ENCODE results near the gene MN1.

MN1 gene

DNA sequence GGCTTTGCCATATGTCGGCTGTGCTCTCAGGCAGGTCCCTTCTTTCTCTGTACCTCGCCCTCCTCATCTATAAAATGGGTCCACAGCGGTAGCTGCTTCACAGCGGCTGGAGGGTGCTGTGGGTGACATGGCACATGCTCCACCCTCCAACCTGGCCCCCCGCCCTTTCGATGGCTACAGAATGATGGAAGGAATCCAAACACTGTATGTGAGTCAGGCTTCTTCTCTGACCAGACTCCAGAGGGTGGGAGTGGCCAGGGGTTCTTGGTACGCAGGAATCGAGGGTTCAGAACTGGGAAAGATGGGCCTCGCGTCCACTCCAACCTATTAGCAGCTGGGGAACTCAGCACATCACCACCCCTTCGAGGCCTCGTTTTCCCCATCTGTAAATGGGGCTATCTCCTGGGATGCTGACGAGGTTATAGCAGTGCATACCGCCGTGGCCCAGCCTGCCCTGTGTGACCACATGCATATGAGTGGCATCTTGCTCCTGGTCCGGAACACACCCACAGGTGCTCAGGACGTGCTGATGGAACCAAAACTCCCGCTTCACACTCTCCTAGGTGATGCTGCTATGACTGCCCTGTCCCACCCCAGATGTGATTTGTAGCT lies 26.4 kb downstream of the MN1 start:
- Histone ChIP-seq H3K4me2 (ENCODE audit: low read depth, low read length, poor library complexity, severe bottlenecking) (no peak overlapping the region), H3F3A (ENCODE audit: insufficient read depth) (no peaks in the 10 kb centered on the region), H3K9ac (ENCODE audit: low read length) (no peak overlapping the region)

GRCh38 chr22:27774200-27774599 lies 27.4 kb downstream of the MN1 start:
- Histone ChIP-seq H3K9me2 (replicated peaks; ENCODE audit: insufficient read depth, low read length) (no peaks in the 10 kb centered on the region), H3K27me3 (ENCODE audit: low read length) (no peaks in the 10 kb centered on the region), H3F3A (ENCODE audit: insufficient read depth) (no peaks in the 10 kb centered on the region), H4K20me1 (ENCODE audit: low read depth, low read length) (no peaks in the 10 kb centered on the region), H3K4me3 (ENCODE audit: insufficient read depth, low read length, poor library complexity, severe bottlenecking) (no peak overlapping the region), H3K9me3 (ENCODE audit: insufficient read depth, low read length) (no peaks in the 10 kb centered on the region), H2AFZ (ENCODE audit: low read depth, low read length, severe bottlenecking) (no peak overlapping the region), H3K27ac (ENCODE audit: low read depth, low read length) (no peak overlapping the region), H3K79me2 (ENCODE audit: insufficient read depth, low read length) (no peaks in the 10 kb centered on the region), H3K4me2 (ENCODE audit: low read depth, low read length, poor library complexity, severe bottlenecking) (no peak overlapping the region), H3K9ac (ENCODE audit: low read length) (no peak overlapping the region), H3K36me3 (ENCODE audit: low read length) (no peaks in the 10 kb centered on the region)
- no peak for TF ChIP-seq EZH2phosphoT487 (conservative IDR thresholded peaks at IDR 0.05; ENCODE audit: low read length)
- TF ChIP-seq, protein P1, sequence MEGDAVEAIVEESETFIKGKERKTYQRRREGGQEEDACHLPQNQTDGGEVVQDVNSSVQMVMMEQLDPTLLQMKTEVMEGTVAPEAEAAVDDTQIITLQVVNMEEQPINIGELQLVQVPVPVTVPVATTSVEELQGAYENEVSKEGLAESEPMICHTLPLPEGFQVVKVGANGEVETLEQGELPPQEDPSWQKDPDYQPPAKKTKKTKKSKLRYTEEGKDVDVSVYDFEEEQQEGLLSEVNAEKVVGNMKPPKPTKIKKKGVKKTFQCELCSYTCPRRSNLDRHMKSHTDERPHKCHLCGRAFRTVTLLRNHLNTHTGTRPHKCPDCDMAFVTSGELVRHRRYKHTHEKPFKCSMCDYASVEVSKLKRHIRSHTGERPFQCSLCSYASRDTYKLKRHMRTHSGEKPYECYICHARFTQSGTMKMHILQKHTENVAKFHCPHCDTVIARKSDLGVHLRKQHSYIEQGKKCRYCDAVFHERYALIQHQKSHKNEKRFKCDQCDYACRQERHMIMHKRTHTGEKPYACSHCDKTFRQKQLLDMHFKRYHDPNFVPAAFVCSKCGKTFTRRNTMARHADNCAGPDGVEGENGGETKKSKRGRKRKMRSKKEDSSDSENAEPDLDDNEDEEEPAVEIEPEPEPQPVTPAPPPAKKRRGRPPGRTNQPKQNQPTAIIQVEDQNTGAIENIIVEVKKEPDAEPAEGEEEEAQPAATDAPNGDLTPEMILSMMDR (IDR thresholded peaks at IDR 0.05; ENCODE audit: insufficient read depth, low read length, poor library complexity, severe bottlenecking): no peak

More for the DNA sequence above, 26.4 kb downstream of the MN1 start:
- no peaks in the 10 kb centered on the region for H3K9me2 ChIP-seq (replicated peaks; ENCODE audit: insufficient read depth, low read length)
- no peaks in the 10 kb centered on the region for H3K36me3 ChIP-seq (ENCODE audit: low read length)
- no peaks in the 10 kb centered on the region for H3K79me2 ChIP-seq (ENCODE audit: insufficient read depth, low read length)
- H4K20me1 ChIP-seq (ENCODE audit: low read depth, low read length): no peaks in the 10 kb centered on the region
- no peaks in the 10 kb centered on the region for H3K27me3 ChIP-seq (ENCODE audit: low read length)
- no peak overlapping the region for H3K27ac ChIP-seq (ENCODE audit: low read depth, low read length)
- no peak overlapping the region for H2AFZ ChIP-seq (ENCODE audit: low read depth, low read length, severe bottlenecking)
- TF ChIP-seq, protein P1 (IDR thresholded peaks at IDR 0.05; ENCODE audit: insufficient read depth, low read length, poor library complexity, severe bottlenecking): no peak
- no peak for TF ChIP-seq EZH2phosphoT487 (conservative IDR thresholded peaks at IDR 0.05; ENCODE audit: low read length)
- H3K4me3 ChIP-seq (ENCODE audit: insufficient read depth, low read length, poor library complexity, severe bottlenecking): no peak overlapping the region
- H3K9me3 ChIP-seq (ENCODE audit: insufficient read depth, low read length): no peaks in the 10 kb centered on the region

DNA sequence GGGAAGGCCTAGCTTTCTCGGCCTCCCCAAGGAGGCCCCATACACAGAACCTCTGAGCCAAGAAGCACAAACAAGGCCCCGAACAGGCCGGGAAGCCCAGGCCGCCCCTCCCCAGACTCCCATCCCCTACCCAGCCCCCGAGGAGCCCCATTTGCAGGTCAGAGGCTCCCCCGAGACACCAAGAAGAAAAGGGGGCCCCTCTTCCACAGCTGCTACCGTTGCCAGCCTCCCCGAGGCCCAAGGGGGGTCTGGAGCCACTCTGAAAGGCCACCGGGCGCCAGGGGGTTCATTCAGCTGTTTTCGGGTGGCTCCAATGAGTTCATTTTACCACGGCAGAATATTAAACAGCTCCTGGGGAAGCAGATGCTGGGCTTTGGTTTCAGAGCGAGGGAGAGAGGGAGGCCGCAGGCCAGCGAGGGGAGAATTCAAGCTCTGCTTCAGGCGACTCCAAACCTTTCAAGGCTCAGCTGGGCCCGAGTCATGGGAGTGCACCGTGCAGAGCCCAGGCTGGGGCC lies 28.5 kb downstream of the MN1 start:
- Histone ChIP-seq H3F3A (ENCODE audit: insufficient read depth) (no peaks in the 10 kb centered on the region), H4K20me1 (ENCODE audit: low read depth, low read length) (no peaks in the 10 kb centered on the region), H3K9me2 (replicated peaks; ENCODE audit: insufficient read depth, low read length) (no peaks in the 10 kb centered on the region), H3K9me3 (ENCODE audit: insufficient read depth, low read length) (no peaks in the 10 kb centered on the region), H3K9ac (ENCODE audit: low read length) (no peak overlapping the region), H3K4me2 (ENCODE audit: low read depth, low read length, poor library complexity, severe bottlenecking) (no peak overlapping the region), H3K27me3 (ENCODE audit: low read length) (no peaks in the 10 kb centered on the region), H2AFZ (ENCODE audit: low read depth, low read length, severe bottlenecking) (no peak overlapping the region), H3K36me3 (ENCODE audit: low read length) (no peaks in the 10 kb centered on the region), H3K27ac (ENCODE audit: low read depth, low read length) (no peak overlapping the region), H3K79me2 (ENCODE audit: insufficient read depth, low read length) (no peaks in the 10 kb centered on the region), H3K4me3 (ENCODE audit: insufficient read depth, low read length, poor library complexity, severe bottlenecking) (no peak overlapping the region)
- TF ChIP-seq EZH2phosphoT487 (conservative IDR thresholded peaks at IDR 0.05; ENCODE audit: low read length): no peak
- TF ChIP-seq, protein P1 (IDR thresholded peaks at IDR 0.05; ENCODE audit: insufficient read depth, low read length, poor library complexity, severe bottlenecking): no peak

Measured in SU-DHL-6 (cell line).